ENCODE data around the gene PDE11A.

DNA sequence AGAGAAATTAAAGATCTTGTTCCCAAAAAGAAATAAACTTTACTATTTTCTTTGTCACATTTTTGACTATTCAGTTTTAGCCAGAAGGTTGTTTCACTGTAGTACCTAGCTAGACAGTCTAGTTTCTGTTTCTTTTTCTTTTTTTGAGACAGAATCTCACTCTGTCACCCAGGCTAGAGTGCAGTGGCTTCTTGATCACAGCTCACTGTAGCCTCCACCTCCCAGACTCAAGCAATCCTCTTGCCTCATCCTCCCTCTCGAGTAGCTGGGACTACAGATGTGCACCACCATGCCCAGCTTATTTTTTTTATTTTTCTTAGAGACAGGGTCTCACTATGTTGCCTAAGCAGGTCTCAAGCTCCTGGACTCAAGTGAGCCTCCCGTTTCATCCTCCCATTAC, 41.9 kb upstream of the PDE11A start:
- no peak for TF ChIP-seq POLR2AphosphoS5 (IDR thresholded peaks at IDR 0.05; ENCODE audit: low read depth, low read length)
- no peak for TF ChIP-seq REST (IDR thresholded peaks at IDR 0.05; ENCODE audit: insufficient read depth in 1 of 2, low read depth in 2 of 2, low read length in 2 of 2)
